Measurements from ENCODE around the gene MYZAP. TPM values are rescaled to one million over a fixed set of nuclear protein-coding genes. Genes with fewer than 3 reads are reported as not detected.
A peak's percentile ranks its signal among the peaks of the same experiment; 100 is the strongest.

MYZAP gene
- total and polyA plus RNA-seq, 3 donors from 2014 or later: 3.3 to 6.8 (median 5.6) TPM

GRCh38 chr15:57592426-57592825 lies 722 bp downstream of the MYZAP start:
- Histone ChIP-seq H3K36me3 (ENCODE audit: low read depth, missing control alignments) (no peaks in the 10 kb centered on the region), H3K4me3 (peak overlapping the region; percentile 56 to 70), H3K27ac (peak overlapping the region in 1 of 2 donors; percentile 50), H3K4me1 (peaks cover 21% of the 10 kb centered on the region), H3K27me3 (no peaks in the 10 kb centered on the region), H3K9me3 (no peaks in the 10 kb centered on the region)
- intact Hi-C loops (cut with DNase I; ENCODE audit: low total_unique reads): no loop called here
- TF ChIP-seq POLR2A (IDR thresholded peaks at IDR 0.05): no peak
- no peak for TF ChIP-seq CTCF (IDR thresholded peaks at IDR 0.05)
- no peak for DNase-seq
- 45 to 67% methylated on average over 5 of the region's 5 CpGs for WGBS, 2 donors

GRCh38 chr15:57592836-57593420 lies 1.2 kb downstream of the MYZAP start:
- TF ChIP-seq CTCF (IDR thresholded peaks at IDR 0.05): no peak
- TF ChIP-seq POLR2A (IDR thresholded peaks at IDR 0.05): no peak
- WGBS, 2 donors: 61 to 69% methylated on average over 5 of the region's 5 CpGs
- Histone ChIP-seq H3K9me3 (no peaks in the 10 kb centered on the region), H3K36me3 (ENCODE audit: low read depth, missing control alignments) (no peaks in the 10 kb centered on the region), H3K4me1 (peaks cover 26% of the 10 kb centered on the region), H3K27me3 (no peaks in the 10 kb centered on the region), H3K4me3 (no peak overlapping the region), H3K27ac (no peak overlapping the region)
- no peak for DNase-seq
- intact Hi-C loops (cut with DNase I; ENCODE audit: low total_unique reads): no loop called here

- no peaks in the 10 kb centered on the region for H3K27me3 ChIP-seq
- WGBS, 2 donors: 93 to 97% methylated on average over 6 of the region's 6 CpGs
- H3K27ac ChIP-seq: no peak overlapping the region
- intact Hi-C loops (cut with DNase I; ENCODE audit: low total_unique reads): no loop called here
- H3K4me3 ChIP-seq: no peak overlapping the region
- H3K9me3 ChIP-seq: no peaks in the 10 kb centered on the region
- H3K4me1 ChIP-seq: peaks cover 30% of the 10 kb centered on the region
- no peak for DNase-seq
- no peaks in the 10 kb centered on the region for H3K36me3 ChIP-seq (ENCODE audit: low read depth, missing control alignments)
- TF ChIP-seq CTCF (IDR thresholded peaks at IDR 0.05): no peak
- TF ChIP-seq POLR2A (IDR thresholded peaks at IDR 0.05): no peak
Measured at GRCh38 chr15:57594479-57594878, 2.8 kb downstream of the MYZAP start.

- no peaks in the 10 kb centered on the region for H3K36me3 ChIP-seq (ENCODE audit: low read depth, missing control alignments)
- intact Hi-C loops (cut with DNase I; ENCODE audit: low total_unique reads): no loop called here
- H3K27me3 ChIP-seq: no peaks in the 10 kb centered on the region
- TF ChIP-seq POLR2A (IDR thresholded peaks at IDR 0.05) (no peak), CTCF (IDR thresholded peaks at IDR 0.05) (no peak)
- DNase-seq: no peak
- H3K4me3 ChIP-seq: no peak overlapping the region
- no peaks in the 10 kb centered on the region for H3K9me3 ChIP-seq
- 51 to 63% methylated on average over 9 of the region's 9 CpGs for WGBS, 2 donors
- peaks cover 30% of the 10 kb centered on the region for H3K4me1 ChIP-seq
- H3K27ac ChIP-seq: peak overlapping the region in 1 of 2 donors; percentile 32
Measured at GRCh38 chr15:57595011-57595866, 3.5 kb downstream of the MYZAP start.
